ENCODE measurements around the gene IFITM10. TPM values are rescaled to one million over a fixed set of nuclear protein-coding genes. Genes with fewer than 3 reads are reported as not detected.
A peak's percentile ranks its signal among the peaks of the same experiment; 100 is the strongest.

Gene IFITM10
- total RNA-seq (1.1 and 1.7 TPM in 2 replicates), polyA plus RNA-seq (0.09 and 0.17 TPM in 2 replicates), polyA minus RNA-seq (0.34 and 0.57 TPM in 2 replicates)
- total RNA-seq (2013) = 0.26 TPM

- Histone ChIP-seq H3K79me2 (ENCODE audit: control insufficient read depth, insufficient read depth, low read length) (no peaks in the 10 kb centered on the region), H3K9ac (ENCODE audit: low read length) (no peak within 1 kb of the TSS), H3K9me3 (ENCODE audit: control extremely low read depth in 1 of 3, control insufficient read depth in 2 of 3, insufficient read depth in 1 of 3, low read length in 2 of 3) (peaks cover 0 to 8% (median 0%) of the 10 kb centered on the region in 3 donors), H3K4me3 (ENCODE audit: control extremely low read depth in 1 of 5, extremely low read depth in 1 of 5, insufficient read depth in 1 of 5, low read depth in 2 of 5, low read length in 4 of 5) (no peak within 1 kb of the TSS), H3K27me3 (replicated peaks in 1 of 4; ENCODE audit: control extremely low read depth in 1 of 4, control insufficient read depth in 3 of 4, insufficient read depth in 4 of 4, low read length in 3 of 4) (peaks cover 0 to 17% (median 2%) of the 10 kb centered on the region in 4 experiments), H3K4me1 (ENCODE audit: control insufficient read depth in 2 of 2, insufficient read depth in 2 of 2, low read length in 2 of 2) (peaks cover 0 to 6% of the 10 kb centered on the region in 2 donors), H3K4me2 (replicated peaks; ENCODE audit: low read depth, low read length, poor library complexity, severe bottlenecking) (peak within 1 kb of the TSS; percentile 12), H4K20me1 (ENCODE audit: control insufficient read depth, insufficient read depth, low read length, poor library complexity, severe bottlenecking) (no peaks in the 10 kb centered on the region), H3K27ac (ENCODE audit: low read length in 2 of 2) (no peak within 1 kb of the TSS), H2AFZ (ENCODE audit: insufficient read depth, low read depth, low read length, poor library complexity, severe bottlenecking) (no peak within 1 kb of the TSS), H3K36me3 (replicated peaks in 1 of 2; ENCODE audit: control extremely low read depth in 1 of 2, control insufficient read depth in 1 of 2, extremely low read depth in 1 of 2, insufficient read depth in 2 of 2, low read length in 1 of 2) (peaks cover 0 to 6% of the 10 kb centered on the region in 2 experiments)
- Mint-ChIP-seq H3K9me3 (ENCODE audit: insufficient read depth) (peaks cover 6% of the 10 kb centered on the region), H3K27ac (no peak within 1 kb of the TSS), H3K4me1 (peaks cover 9% of the 10 kb centered on the region), H3K27me3 (peaks cover 12% of the 10 kb centered on the region), H3K4me3 (peak within 1 kb of the TSS; percentile 23)
- ChIA-PET CTCF (interaction anchor here (2.0 kb wide), 1 partner anchor 57 kb away, joined by 5 read pairs; no protein-coding TSS in a partner anchor), POLR2A (no interaction called here)
- ATAC-seq (ENCODE audit: low read depth) = no peak
- no peak for TF ChIP-seq EZH2 (IDR thresholded peaks at IDR 0.05; ENCODE audit: borderline replicate concordance, insufficient read depth, low read depth, low read length, poor library complexity, severe bottlenecking)
- intact Hi-C loops (cut with micrococcal nuclease) = no loop called here
- WGBS (ENCODE audit: insufficient coverage) = 74% methylated on average over 6 of the region's 6 CpGs
- DNase-seq = no peak
Measured at GRCh38 chr11:1750481-1750839, at the start of gene IFITM10. Gene IFITM10 (minus strand): TSS chr11:1750595. CDS start chr11:1750442, 153 bp downstream.

GRCh38 chr11:1797391-1798125, 47.2 kb upstream of the IFITM10 start:
- no peak overlapping the region for H3K4me3 ChIP-seq (ENCODE audit: control extremely low read depth in 1 of 5, extremely low read depth in 1 of 5, insufficient read depth in 1 of 5, low read depth in 2 of 5, low read length in 4 of 5)
- CTCF ChIA-PET = interaction anchor here (1.4 kb wide), 1 partner anchor 104 kb away, joined by 6 read pairs; no protein-coding TSS in a partner anchor
- ATAC-seq (ENCODE audit: low read depth) = no peak

More at GRCh38 chr11:1797391-1798125, 47.2 kb upstream of the IFITM10 start:
- POLR2A ChIA-PET = no interaction called here
- Mint-ChIP-seq H3K27ac (no peak overlapping the region), H3K9me3 (ENCODE audit: insufficient read depth) (no peaks in the 10 kb centered on the region), H3K4me1 (peaks cover 2% of the 10 kb centered on the region), H3K4me3 (no peak overlapping the region), H3K27me3 (peaks cover 49% of the 10 kb centered on the region)
- no peaks in the 10 kb centered on the region for H3K36me3 ChIP-seq (replicated peaks in 1 of 2; ENCODE audit: control extremely low read depth in 1 of 2, control insufficient read depth in 1 of 2, extremely low read depth in 1 of 2, insufficient read depth in 2 of 2, low read length in 1 of 2)
- TF ChIP-seq EZH2 (IDR thresholded peaks at IDR 0.05; ENCODE audit: borderline replicate concordance, insufficient read depth, low read depth, low read length, poor library complexity, severe bottlenecking) (no peak), CTCF (IDR thresholded peaks at IDR 0.05) (no peak)
- no peak for DNase-seq
- H3K27ac ChIP-seq (ENCODE audit: low read length in 2 of 2) = no peak overlapping the region
- H2AFZ ChIP-seq (ENCODE audit: insufficient read depth, low read depth, low read length, poor library complexity, severe bottlenecking) = no peak overlapping the region
- intact Hi-C loops (cut with micrococcal nuclease) = no loop called here
- WGBS (ENCODE audit: insufficient coverage) = 97% methylated on average over 7 of the region's 14 CpGs
- H3K9me3 ChIP-seq (ENCODE audit: control extremely low read depth in 1 of 3, control insufficient read depth in 2 of 3, insufficient read depth in 1 of 3, low read length in 2 of 3) = no peaks in the 10 kb centered on the region
- no peaks in the 10 kb centered on the region for H4K20me1 ChIP-seq (ENCODE audit: control insufficient read depth, insufficient read depth, low read length, poor library complexity, severe bottlenecking)
- no peak overlapping the region for H3K4me2 ChIP-seq (replicated peaks; ENCODE audit: low read depth, low read length, poor library complexity, severe bottlenecking)
- no peaks in the 10 kb centered on the region for H3K79me2 ChIP-seq (ENCODE audit: control insufficient read depth, insufficient read depth, low read length)
- no peaks in the 10 kb centered on the region for H3K4me1 ChIP-seq (ENCODE audit: control insufficient read depth in 2 of 2, insufficient read depth in 2 of 2, low read length in 2 of 2)
- no peak overlapping the region for H3K9ac ChIP-seq (ENCODE audit: low read length)
- peaks cover 0 to 7% (median 0%) of the 10 kb centered on the region in 4 experiments for H3K27me3 ChIP-seq (replicated peaks in 1 of 4; ENCODE audit: control extremely low read depth in 1 of 4, control insufficient read depth in 3 of 4, insufficient read depth in 4 of 4, low read length in 3 of 4)

Measured in B cell (primary cell).